ENCODE measurements around the gene COL17A1.

- TF ChIP-seq CTCF (IDR thresholded peaks at IDR 0.05; ENCODE audit: borderline replicate concordance, extremely low read depth, low read length, poor library complexity, severe bottlenecking), result no peak
- no peak for TF ChIP-seq EZH2 (IDR thresholded peaks at IDR 0.05; ENCODE audit: borderline replicate concordance, low read depth, low read length, severe bottlenecking)
Observed at GRCh38 chr10:104120512-104120902, 34.8 kb upstream of the COL17A1 start.

Data from DND-41 (cell line).